ENCODE measurements around the gene EXOC3L1.

- TF ChIP-seq TCF12 (IDR thresholded peaks at IDR 0.05; ENCODE audit: low read depth) (no peak), EP300 (IDR thresholded peaks at IDR 0.05; ENCODE audit: borderline replicate concordance) (no peak)
These were observed 15.2 kb downstream of the EXOC3L1 start for GRCh38 chr16:67174706-67175231.
